Natural killer cell (primary cell): Measurements from ENCODE around the gene EHD2. TPM values are rescaled to one million over a fixed set of nuclear protein-coding genes. Genes with fewer than 3 reads are reported as not detected.
A peak's percentile ranks its signal among the peaks of the same experiment; 100 is the strongest.

Experiments
- ATAC-seq, 3 donors: fragments of 150-1000 bp in 2 of 3; fragments of 200-7000 bp in 1 of 3; cut with Tn5 transposase; 1 replicate in 1 of 3; 2 replicates in 2 of 3; pipeline ENCODE4 v1.10.0; 2021; ENCODE audit warnings: mild to moderate bottlenecking in 2 of 3, moderate library complexity in 2 of 3
- DNase-seq, 2 donors: peaks; one replicate each; pipeline versions ENCODE4 v3.0.0 to v3.0.0-alpha.2; 2013 to 2021; ENCODE audit warnings: mixed read lengths in 1 of 2
- H3K27ac ChIP-seq: one replicate; pipeline ENCODE4 v1.5.1; 2013; ENCODE audit warnings: mild to moderate bottlenecking, low read length
- H3K27me3 ChIP-seq: one replicate; pipeline ENCODE4 v1.6.1; 2013; ENCODE audit warnings: low read length; ENCODE audit not compliant: control insufficient read depth, insufficient read depth
- H3K36me3 ChIP-seq: one replicate; pipeline ENCODE4 v1.6.1; 2013; ENCODE audit warnings: low read length; ENCODE audit not compliant: control insufficient read depth, insufficient read depth
- H3K4me1 ChIP-seq: one replicate; pipeline ENCODE4 v1.6.1; 2013; ENCODE audit warnings: low read length; ENCODE audit not compliant: control insufficient read depth, insufficient read depth
- H3K4me3 ChIP-seq: one replicate; pipeline ENCODE4 v1.5.1; 2013; ENCODE audit warnings: low read length
- H3K9me3 ChIP-seq: one replicate; pipeline ENCODE4 v1.6.1; 2013; ENCODE audit warnings: low read length; ENCODE audit not compliant: control insufficient read depth, insufficient read depth
- H3K27ac Mint-ChIP-seq, 2 donors: one replicate each; pipeline ENCODE4 v1.8.0; 2022; ENCODE audit warnings: mild to moderate bottlenecking in 2 of 2, mixed read lengths in 2 of 2, moderate library complexity in 1 of 2
- H3K27me3 Mint-ChIP-seq, 2 donors: one replicate each; pipeline ENCODE4 v1.8.0; 2022; ENCODE audit warnings: low read depth in 2 of 2, mixed read lengths in 2 of 2
- H3K36me3 Mint-ChIP-seq: one replicate; pipeline ENCODE4 v1.8.0; 2022; ENCODE audit warnings: mixed read lengths
- H3K4me1 Mint-ChIP-seq, 2 donors: one replicate each; pipeline ENCODE4 v1.8.0; 2022; ENCODE audit warnings: mixed read lengths in 2 of 2
- H3K4me3 Mint-ChIP-seq: one replicate; pipeline ENCODE4 v1.8.0; 2022; ENCODE audit warnings: mild to moderate bottlenecking, moderate library complexity, mixed read lengths
- H3K9me3 Mint-ChIP-seq, 2 donors: one replicate each; pipeline ENCODE4 v1.8.0; 2022; ENCODE audit warnings: mixed read lengths in 2 of 2
- CTCF ChIP-seq: fragments of 200-600 bp; IDR thresholded peaks from one replicate; pipeline ENCODE4 v1.8.0; 2022; ENCODE audit warnings: antibody characterized with exemption
- WGBS: methylation state at CpG from one replicate; pipeline ENCODE4 v1.1.7; 2013; ENCODE audit warnings: missing lambda C conversion rate; ENCODE audit not compliant: insufficient coverage; 5-methylcytosine and 5-hydroxymethylcytosine counted together
- intact Hi-C: fragments of 100-400 bp; cut with micrococcal nuclease; formaldehyde crosslinking; loops from one replicate; pipeline ENCODE4 v1.14.2; 2022
- total RNA-seq, 4 donors: library from RNA; stranded (reverse); fragments of 120-200 nt in 1 of 4; gene quantifications; one replicate each; pipeline versions ENCODE4 v1.2.3 to v1.2.4, GENCODE V29; 2013 to 2022

The EHD2 gene
- total RNA-seq, 3 donors from 2014 or later (not counting 1 experiment from before 2014, with no cell fraction given), result 0.09 to 0.40 (median 0.12) TPM

GRCh38 chr19:47755762-47756626 lies 42.8 kb downstream of the EHD2 start:
- Histone ChIP-seq H3K4me3 (no peak overlapping the region), H3K4me1 (no peaks in the 10 kb centered on the region), H3K27ac (no peak overlapping the region), H3K9me3 (no peaks in the 10 kb centered on the region), H3K36me3 (peaks cover 62% of the 10 kb centered on the region), H3K27me3 (no peaks in the 10 kb centered on the region)
- H3K4me1 Mint-ChIP-seq, result no peaks in the 10 kb centered on the region
- WGBS, result 96% methylated on average over 28 of the region's 28 CpGs
- ATAC-seq (peak in 1 of 3 donors; percentile 6), DNase-seq (peak in 1 of 2 donors; percentile 9)
- peak overlapping the region in 1 of 2 donors; percentile 78 for H3K27ac Mint-ChIP-seq
- peaks cover 2 to 3% of the 10 kb centered on the region in 2 donors for H3K9me3 Mint-ChIP-seq
- no peaks in the 10 kb centered on the region for H3K27me3 Mint-ChIP-seq
- no peak overlapping the region for H3K4me3 Mint-ChIP-seq
- H3K36me3 Mint-ChIP-seq, result peaks cover 11% of the 10 kb centered on the region
- no peak for TF ChIP-seq CTCF
- intact Hi-C loops, result no loop called here

GRCh38 chr19:47756627-47756929 lies 43.4 kb downstream of the EHD2 start:
- no peaks in the 10 kb centered on the region for H3K27me3 Mint-ChIP-seq
- no peak for DNase-seq
- Histone ChIP-seq H3K4me3 (no peak overlapping the region), H3K27ac (no peak overlapping the region), H3K4me1 (no peaks in the 10 kb centered on the region), H3K9me3 (no peaks in the 10 kb centered on the region), H3K27me3 (no peaks in the 10 kb centered on the region), H3K36me3 (peaks cover 57% of the 10 kb centered on the region)
- no peak for ATAC-seq
- H3K27ac Mint-ChIP-seq, result peak overlapping the region in 1 of 2 donors; percentile 78
- no peaks in the 10 kb centered on the region for H3K4me1 Mint-ChIP-seq
- peaks cover 11% of the 10 kb centered on the region for H3K36me3 Mint-ChIP-seq
- intact Hi-C loops, result no loop called here
- H3K9me3 Mint-ChIP-seq, result peaks cover 2 to 3% of the 10 kb centered on the region in 2 donors
- 98% methylated on average over 12 of the region's 12 CpGs for WGBS
- no peak for TF ChIP-seq CTCF
- no peak overlapping the region for H3K4me3 Mint-ChIP-seq

- Histone ChIP-seq H3K4me1 (no peaks in the 10 kb centered on the region), H3K4me3 (no peak overlapping the region), H3K9me3 (no peaks in the 10 kb centered on the region), H3K27me3 (no peaks in the 10 kb centered on the region), H3K27ac (no peak overlapping the region), H3K36me3 (peaks cover 55% of the 10 kb centered on the region)
- DNase-seq (peak in 1 of 2 donors; percentile 10), ATAC-seq (no peak)
- no peak overlapping the region for H3K4me3 Mint-ChIP-seq
- peak overlapping the region in 1 of 2 donors; percentile 78 for H3K27ac Mint-ChIP-seq
- intact Hi-C loops, result no loop called here
- no peak for TF ChIP-seq CTCF
- peaks cover 11% of the 10 kb centered on the region for H3K36me3 Mint-ChIP-seq
- H3K9me3 Mint-ChIP-seq, result peaks cover 2 to 3% of the 10 kb centered on the region in 2 donors
- H3K4me1 Mint-ChIP-seq, result no peaks in the 10 kb centered on the region
- no peaks in the 10 kb centered on the region for H3K27me3 Mint-ChIP-seq
- whole genome bisulfite sequencing, result 98% methylated on average over 22 of the region's 22 CpGs
Measured at GRCh38 chr19:47756953-47757608, 43.9 kb downstream of the EHD2 start.
